ENCODE data around the gene HTR2A. TPM values are rescaled to one million over a fixed set of nuclear protein-coding genes. Genes with fewer than 3 reads are reported as not detected.
"Not testable (repeated sequence)": the region's sequence is repeated elsewhere in the genome, so short reads cannot be mapped to it uniquely, and the experiment has no call there.

Gene HTR2A
- total RNA-seq, 1 experiment from 2014 or later: not detected

- H3K27ac ChIP-seq (ENCODE audit: low read depth, low read length): not testable (repeated sequence)
Measured at GRCh38 chr13:46804921-46805320, 91.9 kb downstream of the HTR2A start.

GRCh38 chr13:46804391-46804815 lies 92.5 kb downstream of the HTR2A start:
- intact Hi-C loops (cut with micrococcal nuclease): no loop called here
- no TSS peak for BruUV-seq (replicated peaks)
- H3K9me3 ChIP-seq (ENCODE audit: control insufficient read depth in 1 of 2, insufficient read depth in 1 of 2, low read depth in 1 of 2, low read length in 2 of 2): no peaks in the 10 kb centered on the region
- no peak overlapping the region for H3K27ac ChIP-seq (ENCODE audit: low read depth, low read length)
- H3K27me3 ChIP-seq (ENCODE audit: insufficient read depth, low read length): no peaks in the 10 kb centered on the region
- H3K79me2 ChIP-seq (ENCODE audit: insufficient read depth, low read length): no peaks in the 10 kb centered on the region
- H3K4me3 ChIP-seq (replicated peaks in 1 of 2; ENCODE audit: low read depth in 1 of 2, low read length in 2 of 2): no peak overlapping the region
- no peak overlapping the region for H3K9ac ChIP-seq (ENCODE audit: low read length)
- peaks cover 0 to 12% of the 10 kb centered on the region in 2 experiments; a peak in 2 of 4 replicates for H3K4me1 ChIP-seq (ENCODE audit: control insufficient read depth in 1 of 2, insufficient read depth in 2 of 2, low read length in 2 of 2)
- TF ChIP-seq MAX (IDR thresholded peaks at IDR 0.05) (peak; percentile 55), FOSL1 (IDR thresholded peaks at IDR 0.05; ENCODE audit: low read depth) (peak; percentile 85), EGR1 (IDR thresholded peaks at IDR 0.05; ENCODE audit: low read depth) (no peak), YY1 (IDR thresholded peaks at IDR 0.05; ENCODE audit: extremely low read depth, insufficient replicate concordance, low read depth, low read length) (no peak), SRF (IDR thresholded peaks at IDR 0.05; ENCODE audit: low read depth) (peak; percentile 31; the same call in 1 of the 2 replicates), CBX3 (IDR thresholded peaks at IDR 0.05; ENCODE audit: low read depth) (peak; percentile 78), POLR2AphosphoS5 (IDR thresholded peaks at IDR 0.05; ENCODE audit: low read depth, low read length) (0 out of 2 replicates have a peak, but pooled peaks have one; percentile 24), CTCF (IDR thresholded peaks at IDR 0.05 in 2 of 3, conservative IDR thresholded peaks at IDR 0.05 in 1 of 3; ENCODE audit: borderline replicate concordance in 1 of 3, insufficient read depth in 1 of 3, low read depth in 2 of 3, low read length in 2 of 3) (no peak), ZNF274 (IDR thresholded peaks at IDR 0.05; ENCODE audit: low read depth, low read length) (no peak), ATF3 (IDR thresholded peaks at IDR 0.05) (no peak), CEBPB (IDR thresholded peaks at IDR 0.05; ENCODE audit: low read depth) (peak; percentile 29; the same call in 1 of the 2 replicates), ZFX (IDR thresholded peaks at IDR 0.05) (no peak), POLR2A (IDR thresholded peaks at IDR 0.05; ENCODE audit: borderline replicate concordance, extremely low read depth, insufficient read depth, insufficient read length) (no peak), JUND (IDR thresholded peaks at IDR 0.05) (peak; percentile 65), EZH2 (IDR thresholded peaks at IDR 0.05) (no peak), ZBTB33 (IDR thresholded peaks at IDR 0.05; ENCODE audit: extremely low read depth, insufficient replicate concordance, low read length) (no peak), SP1 (IDR thresholded peaks at IDR 0.05; ENCODE audit: low read depth) (peak; percentile 52), ELF1 (IDR thresholded peaks at IDR 0.05; ENCODE audit: borderline replicate concordance, low read depth) (no peak), RAD21 (IDR thresholded peaks at IDR 0.05; ENCODE audit: low read depth) (no peak)
- ChIA-PET CTCF (no interaction called here), RAD21 (ENCODE audit: low non-redundant PET in 1 of 2, low total read pairs in 2 of 2, uncharacterized antibody in 2 of 2, unreplicated experiment in 2 of 2) (no interaction called here), POLR2A (no interaction called here)
- ATAC-seq: peak; percentile 91
- no peaks in the 10 kb centered on the region for H4K20me1 ChIP-seq (ENCODE audit: insufficient read depth)
- DNase-seq (ENCODE audit: low read depth, low spot score): peak; percentile 64
- H2AFZ ChIP-seq (ENCODE audit: low read depth, low read length, poor library complexity, severe bottlenecking): peak overlapping the region; percentile 43
- H3K36me3 ChIP-seq (ENCODE audit: control insufficient read depth in 1 of 2, insufficient read depth in 2 of 2, low read length in 2 of 2): no peaks in the 10 kb centered on the region
- peak overlapping the region; percentile 38 for H3K4me2 ChIP-seq (ENCODE audit: low read length)
- H3K9me2 ChIP-seq (ENCODE audit: insufficient read depth): no peaks in the 10 kb centered on the region

More at GRCh38 chr13:46804921-46805320, 91.9 kb downstream of the HTR2A start:
- RAD21 ChIA-PET (ENCODE audit: low non-redundant PET in 1 of 2, low total read pairs in 2 of 2, uncharacterized antibody in 2 of 2, unreplicated experiment in 2 of 2); H3K79me2 ChIP-seq (ENCODE audit: insufficient read depth, low read length); BruUV-seq (replicated peaks); H3K9me3 ChIP-seq (ENCODE audit: control insufficient read depth in 1 of 2, insufficient read depth in 1 of 2, low read depth in 1 of 2, low read length in 2 of 2); CTCF ChIA-PET; H3K9me2 ChIP-seq (ENCODE audit: insufficient read depth); H3K36me3 ChIP-seq (ENCODE audit: control insufficient read depth in 1 of 2, insufficient read depth in 2 of 2, low read length in 2 of 2); H3K4me3 ChIP-seq (replicated peaks in 1 of 2; ENCODE audit: low read depth in 1 of 2, low read length in 2 of 2); H4K20me1 ChIP-seq (ENCODE audit: insufficient read depth); POLR2A ChIA-PET; intact Hi-C loops (cut with micrococcal nuclease); H3K9ac ChIP-seq (ENCODE audit: low read length); DNase-seq (ENCODE audit: low read depth, low spot score); H3K27me3 ChIP-seq (ENCODE audit: insufficient read depth, low read length): not testable (repeated sequence)
- H2AFZ ChIP-seq (ENCODE audit: low read depth, low read length, poor library complexity, severe bottlenecking): peak overlapping the region; percentile 43
- peak; percentile 38 for ATAC-seq
- H3K4me2 ChIP-seq (ENCODE audit: low read length): peak overlapping the region; percentile 38; the same call in 1 of the 2 replicates
- peaks cover 0 to 12% of the 10 kb centered on the region in 2 experiments; a peak in 2 of 4 replicates for H3K4me1 ChIP-seq (ENCODE audit: control insufficient read depth in 1 of 2, insufficient read depth in 2 of 2, low read length in 2 of 2)
